Adrenal gland (tissue), 12 donors: Measurements from ENCODE around the gene KCNT1. TPM values are rescaled to one million over a fixed set of nuclear protein-coding genes. Genes with fewer than 3 reads are reported as not detected.

Experiments used
- DNase-seq, 7 donors: peaks; one replicate each; pipeline ENCODE4 v3.0.0-alpha.2; 2019 to 2020
- H3K27ac ChIP-seq, 5 donors: fragments of 200-600 bp; sonication (generic) in 4 of 5; 1 replicate in 3 of 5; 2 replicates in 2 of 5; pipeline versions ENCODE4 v1.5.1 to v1.8.0; 2016 to 2020; ENCODE audit warnings: mild to moderate bottlenecking in 1 of 5
- H3K27me3 ChIP-seq: fragments of 200-600 bp; 2 replicates; pipeline ENCODE4 v1.8.0; 2021
- H3K36me3 ChIP-seq, 2 donors: fragments of 200-600 bp; replicated peaks in 1 of 2; 1 replicate in 1 of 2; 2 replicates in 1 of 2; pipeline versions ENCODE4 v1.5.1 to v1.8.0; 2018 to 2022
- H3K4me1 ChIP-seq, 2 donors: fragments of 200-600 bp; replicated peaks in 1 of 2; 1 replicate in 1 of 2; 2 replicates in 1 of 2; pipeline versions ENCODE4 v1.5.1 to v1.8.0; 2018 to 2021
- H3K4me3 ChIP-seq, 4 donors: fragments of 200-600 bp; sonication (generic) in 3 of 4; one replicate each; pipeline ENCODE4 v1.5.1; 2016 to 2018
- H3K9me3 ChIP-seq, 3 donors: fragments of 200-600 bp; sonication (generic) in 1 of 3; replicated peaks in 1 of 3; 1 replicate in 2 of 3; 2 replicates in 1 of 3; pipeline versions ENCODE4 v1.5.1 to v1.8.0; 2016 to 2021
- CTCF ChIP-seq, 6 experiments: fragments of 450-650 bp in 4 of 6; fragments of 200-600 bp in 2 of 6; sonication (generic) in 1 of 6; IDR thresholded peaks; 1 replicate in 5 of 6; 2 replicates in 1 of 6; pipeline versions ENCODE4 v1.5.1 to v1.8.0; 2016 to 2021; ENCODE audit warnings: antibody characterized with exemption in 6 of 6, mild to moderate bottlenecking in 2 of 6, moderate library complexity in 1 of 6
- POLR2A ChIP-seq, 2 donors: fragments of 450-650 bp; IDR thresholded peaks; one replicate each; pipeline ENCODE4 v1.6.1; 2017; ENCODE audit warnings: antibody characterized with exemption in 2 of 2, mild to moderate bottlenecking in 2 of 2, moderate library complexity in 1 of 2
- WGBS, 4 donors: extraction: QIAGEN DNeasy Blood & Tissue Kit in 2 of 4; methylation state at CpG; one replicate each; pipeline versions ENCODE4 v1.1.5 to v1.1.7; 2013 to 2017; 5-methylcytosine and 5-hydroxymethylcytosine counted together
- intact Hi-C, 2 donors: fragments of 100-400 bp; cut with DNase I; formaldehyde crosslinking; loops; one replicate each; pipeline versions ENCODE4 v1.14.1 to v1.15.0; 2022 to 2023
- polyA plus RNA-seq, 3 donors: library from polyadenylated mRNA; stranded (reverse); fragments of 200-250 nt in 2 of 3; fragments of 350-450 nt in 1 of 3; fragmentation: Illumina TruSeq in 1 of 3; extraction: RNeasy Lipid Tissue Mini Kit (QIAGEN cat#74804) in 1 of 3; gene quantifications; one replicate each; pipeline ENCODE4 v1.2.3, GENCODE V29; 2013 to 2014
- total RNA-seq, 9 donors: library from RNA; depleted of rRNA in 4 of 9; stranded (reverse); fragments of >200 nt in 4 of 9; fragments of 120-200 nt in 1 of 9; fragmentation: NEBNext Ultra II Directional in 1 of 9; extraction: Animal tissue kit (Norgen Biotek cat#: 25700) in 1 of 9; gene quantifications; one replicate each; pipeline versions ENCODE4 v1.1.0 to v1.2.4, GENCODE V29; 2013 to 2023
- donor health status: healthy with polysubstance abuse.
- donor health status: Bipolar disorder and iron deficiency.
- donor health status: DM: yes; HTN: yes; CAD: no.
- donor health status: DM: no; HTN: no; CAD: no.
- donor health status: DM: no; HTN: no; CAD: no.
- donor health status: DM: yes; HTN: yes; CAD: no.

KCNT1 gene
- total and polyA plus RNA-seq, 12 donors: 0.05 to 2.4 (median 0.24) TPM; not detected in 6

GRCh38 chr9:135736272-135736978, 34.4 kb downstream of the KCNT1 start:
- DNase-seq: no peak
- 4 to 7% (median 4%) methylated on average over 25 to 78 of the region's 78 CpGs; no CpG with 5 or more reads in 1 of the 4 donors for WGBS, 4 donors
- Histone ChIP-seq H3K9me3 (no peaks in the 10 kb centered on the region), H3K4me1 (no peaks in the 10 kb centered on the region), H3K27ac (no peak overlapping the region), H3K36me3 (no peaks in the 10 kb centered on the region), H3K27me3 (peaks cover 10% of the 10 kb centered on the region), H3K4me3 (no peak overlapping the region)
- TF ChIP-seq POLR2A (IDR thresholded peaks at IDR 0.05) (no peak), CTCF (IDR thresholded peaks at IDR 0.05) (no peak)
- intact Hi-C loops: no loop called here

GRCh38 chr9:135736979-135737839, 35.2 kb downstream of the KCNT1 start:
- Histone ChIP-seq H3K9me3 (no peaks in the 10 kb centered on the region), H3K4me1 (no peaks in the 10 kb centered on the region), H3K27ac (no peak overlapping the region), H3K27me3 (peaks cover 10% of the 10 kb centered on the region), H3K36me3 (no peaks in the 10 kb centered on the region), H3K4me3 (no peak overlapping the region)
- intact Hi-C loops: no loop called here
- DNase-seq: no peak
- 42 to 64% (median 56%) methylated on average over 7 to 23 of the region's 23 CpGs for WGBS, 4 donors
- TF ChIP-seq POLR2A (IDR thresholded peaks at IDR 0.05) (no peak), CTCF (IDR thresholded peaks at IDR 0.05) (no peak)

- TF ChIP-seq POLR2A (IDR thresholded peaks at IDR 0.05) (no peak), CTCF (IDR thresholded peaks at IDR 0.05) (no peak)
- H3K36me3 ChIP-seq: no peaks in the 10 kb centered on the region
- no peak for DNase-seq
- H3K9me3 ChIP-seq: no peaks in the 10 kb centered on the region
- no peak overlapping the region for H3K27ac ChIP-seq
- intact Hi-C loops: no loop called here
- WGBS, 4 donors: 69 to 80% (median 73%) methylated on average over 5 to 15 of the region's 16 CpGs
- H3K4me3 ChIP-seq: no peak overlapping the region
- H3K4me1 ChIP-seq: no peaks in the 10 kb centered on the region
- peaks cover 10% of the 10 kb centered on the region for H3K27me3 ChIP-seq
Measured at GRCh38 chr9:135737840-135738521, 36.0 kb downstream of the KCNT1 start.
